ENCODE measurements around the gene RPRD1A.
A peak's percentile ranks its signal among the peaks of the same experiment; 100 is the strongest.
"Not testable (repeated sequence)": the region's sequence is repeated elsewhere in the genome, so short reads cannot be mapped to it uniquely, and the experiment has no call there.

RPRD1A gene

GRCh38 chr18:36025025-36025424 is 42.3 kb downstream of the RPRD1A start:
- no peak for DNase-seq (ENCODE audit: low spot score)

GRCh38 chr18:36024241-36024640 is 43.1 kb downstream of the RPRD1A start:
- not testable (repeated sequence) for DNase-seq (ENCODE audit: low spot score)

- no peak for DNase-seq (ENCODE audit: low spot score)
These were observed 44.0 kb downstream of the RPRD1A start for GRCh38 chr18:36023336-36023735.

GRCh38 chr18:36020174-36020711 is 47.1 kb downstream of the RPRD1A start:
- DNase-seq (ENCODE audit: low spot score): no peak

GRCh38 chr18:36017232-36017631 is 50.1 kb downstream of the RPRD1A start:
- no peak for DNase-seq (ENCODE audit: low spot score)

GRCh38 chr18:36015629-36016028 is 51.7 kb downstream of the RPRD1A start:
- DNase-seq (ENCODE audit: low spot score): no peak

- DNase-seq (ENCODE audit: low spot score): no peak
These were observed 54.5 kb downstream of the RPRD1A start for GRCh38 chr18:36012891-36013290.

GRCh38 chr18:36009214-36009613 is 58.1 kb downstream of the RPRD1A start:
- DNase-seq (ENCODE audit: low spot score): no peak

GRCh38 chr18:36006997-36007396 is 60.4 kb downstream of the RPRD1A start:
- no peak for DNase-seq (ENCODE audit: low spot score)

GRCh38 chr18:35999925-36000324 is 67.4 kb downstream of the RPRD1A start:
- no peak for DNase-seq (ENCODE audit: low spot score)

- no peak for DNase-seq (ENCODE audit: low spot score)
These were observed 68.4 kb downstream of the RPRD1A start for GRCh38 chr18:35998967-35999366.

- no peak for DNase-seq (ENCODE audit: low spot score)
These were observed 74.3 kb downstream of the RPRD1A start for GRCh38 chr18:35993013-35993412.

- no peak for DNase-seq (ENCODE audit: low spot score)
These were observed 75.7 kb downstream of the RPRD1A start for GRCh38 chr18:35991696-35992095.

GRCh38 chr18:35983818-35984217 is 83.5 kb downstream of the RPRD1A start:
- no peak for DNase-seq (ENCODE audit: low spot score)

GRCh38 chr18:35983147-35983546 is 84.2 kb downstream of the RPRD1A start:
- no peak for DNase-seq (ENCODE audit: low spot score)

GRCh38 chr18:35982409-35983114 is 84.8 kb downstream of the RPRD1A start:
- DNase-seq (ENCODE audit: low spot score): no peak

GRCh38 chr18:35979112-35979511 is 88.2 kb downstream of the RPRD1A start:
- no peak for DNase-seq (ENCODE audit: low spot score)

- peak; percentile 60 for DNase-seq (ENCODE audit: low spot score)
These were observed 93.2 kb downstream of the RPRD1A start for GRCh38 chr18:35974181-35974580.

- no peak for DNase-seq (ENCODE audit: low spot score)
These were observed 93.7 kb downstream of the RPRD1A start for GRCh38 chr18:35973650-35974049.

GRCh38 chr18:35972197-35973000 is 95.0 kb downstream of the RPRD1A start, which contains the start of gene RMP24:
TSS of gene RMP24 (plus strand) at chr18:35972679.
- peak; percentile 94 for DNase-seq (ENCODE audit: low spot score)

- no peak for DNase-seq (ENCODE audit: low spot score)
These were observed 95.6 kb downstream of the RPRD1A start for GRCh38 chr18:35971661-35972196.

- DNase-seq (ENCODE audit: low spot score): no peak
These were observed 97.7 kb downstream of the RPRD1A start for GRCh38 chr18:35969676-35970075.

Data from globus pallidus (tissue), 1 donor.